Esophagus squamous epithelium (tissue), 5 donors: ENCODE results near the gene TCEA2. TPM values are rescaled to one million over a fixed set of nuclear protein-coding genes. Genes with fewer than 3 reads are reported as not detected.

ENCODE experiments used
- DNase-seq: peaks from one replicate; lab custom pipeline; 2025; lab: John Stamatoyannopoulos, UW
- H3K27ac ChIP-seq, 4 donors: fragments of 200-600 bp; sonication (generic); one replicate each; pipeline ENCODE4 v1.5.1; 2016 to 2019; ENCODE audit warnings: mild to moderate bottlenecking in 1 of 4
- H3K27me3 ChIP-seq, 4 donors: fragments of 200-600 bp; sonication (generic); 1 replicate in 3 of 4; 2 replicates in 1 of 4; pipeline versions ENCODE4 v1.5.1 to v1.6.0; 2017 to 2021; ENCODE audit warnings: antibody characterized with exemption in 1 of 4
- H3K36me3 ChIP-seq, 3 donors: fragments of 200-600 bp; sonication (generic); one replicate each; pipeline ENCODE4 v1.5.1; 2016 to 2019
- H3K4me1 ChIP-seq, 3 donors: fragments of 200-600 bp; sonication (generic); one replicate each; pipeline ENCODE4 v1.5.1; 2017 to 2019
- H3K4me3 ChIP-seq, 4 donors: fragments of 200-600 bp; sonication (generic); 1 replicate in 3 of 4; 2 replicates in 1 of 4; pipeline ENCODE4 v1.5.1; 2016 to 2019; ENCODE audit warnings: mild to moderate bottlenecking in 2 of 4, moderate library complexity in 1 of 4
- H3K9me3 ChIP-seq, 3 donors: fragments of 200-600 bp; sonication (generic); one replicate each; pipeline ENCODE4 v1.5.1; 2016 to 2019
- CTCF ChIP-seq, 6 experiments: fragments of 450-650 bp in 4 of 6; fragments of 200-600 bp in 2 of 6; sonication (generic) in 2 of 6; IDR thresholded peaks; one replicate each; pipeline ENCODE4 v1.5.1; 2016 to 2019; ENCODE audit warnings: antibody characterized with exemption in 6 of 6, mild to moderate bottlenecking in 4 of 6, moderate library complexity in 4 of 6
- POLR2A ChIP-seq, 4 donors: fragments of 450-650 bp; IDR thresholded peaks; one replicate each; pipeline ENCODE4 v1.6.1; 2017; ENCODE audit warnings: antibody characterized with exemption in 4 of 4, mild to moderate bottlenecking in 4 of 4, moderate library complexity in 3 of 4
- WGBS, 2 donors: methylation state at CpG; one replicate each; pipeline ENCODE4 v1.1.5; 2018; 5-methylcytosine and 5-hydroxymethylcytosine counted together
- intact Hi-C: fragments of 100-400 bp; cut with DNase I; formaldehyde crosslinking; loops from one replicate; pipeline ENCODE4 v1.15.0; 2022
- small RNA-seq, 4 donors: library from RNA; depleted of rRNA; stranded (forward); fragments of <200 nt; gene quantifications; one replicate each; pipeline ENCODE3, GENCODE V24; 2016
- total RNA-seq, 4 donors: library from RNA; depleted of rRNA; stranded (reverse); fragments of >200 nt; gene quantifications; one replicate each; pipeline ENCODE4 v1.1.0, GENCODE V29; 2016
- donor health status: DM: yes; HTN: yes; CAD: no.

TCEA2 gene
- total RNA-seq, 4 donors from 2014 or later, result 1.8 to 25.2 (median 8.9) TPM

- no peak for DNase-seq
- Histone ChIP-seq H3K4me1 (peaks cover 0 to 10% (median 4%) of the 10 kb centered on the region in 3 donors), H3K27me3 (peaks cover 0 to 39% (median 0%) of the 10 kb centered on the region in 4 donors), H3K27ac (no peak overlapping the region), H3K9me3 (no peaks in the 10 kb centered on the region), H3K36me3 (no peaks in the 10 kb centered on the region), H3K4me3 (no peak overlapping the region)
- TF ChIP-seq POLR2A (IDR thresholded peaks at IDR 0.05) (no peak), CTCF (IDR thresholded peaks at IDR 0.05) (no peak)
- intact Hi-C loops, result no loop called here
- 82 to 86% methylated on average over 7 of the region's 8 CpGs for WGBS, 2 donors
Measured at GRCh38 chr20:64119301-64119680, 56.3 kb downstream of the TCEA2 start.

DNA sequence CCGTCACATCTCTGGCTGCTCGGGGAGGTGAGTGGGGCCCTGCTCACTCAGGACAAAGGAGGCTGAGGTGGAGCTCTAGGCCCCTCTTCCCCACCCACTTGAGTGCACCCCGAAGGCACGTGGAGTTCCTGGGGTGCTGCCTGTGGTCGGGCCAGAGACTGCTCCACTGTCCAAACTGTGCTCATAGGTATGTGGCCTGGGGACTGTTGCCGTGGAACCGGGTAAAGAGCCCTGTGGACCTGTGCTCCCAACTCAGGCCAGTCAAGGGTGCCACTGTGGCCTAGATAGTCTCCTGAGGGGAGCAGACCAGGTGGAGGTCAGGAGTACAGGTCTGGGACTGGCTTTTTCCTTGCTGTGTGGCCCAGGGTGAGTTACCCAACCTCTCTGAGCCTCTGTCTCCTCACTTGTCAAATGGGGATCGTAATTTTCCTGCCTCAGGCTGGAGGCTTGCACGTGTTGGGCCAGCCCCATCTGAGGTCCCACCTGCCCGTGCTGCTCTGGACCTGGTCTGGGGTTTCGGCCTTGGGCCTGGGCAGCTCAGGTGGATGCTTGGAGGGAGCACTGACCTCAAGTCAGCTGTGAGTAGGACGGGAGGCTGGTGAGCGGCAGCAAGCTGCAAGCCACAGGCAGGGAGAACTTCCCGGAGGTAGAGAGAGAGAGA is 56.8 kb downstream of the TCEA2 start:
- no peak overlapping the region for H3K27ac ChIP-seq
- H3K4me1 ChIP-seq, result peaks cover 0 to 10% (median 4%) of the 10 kb centered on the region in 3 donors
- peak overlapping the region in 2 of 4 donors; percentile 21 to 49 for H3K4me3 ChIP-seq
- intact Hi-C loops, result no loop called here
- 40 to 80% methylated on average over 1 to 3 of the region's 14 CpGs for WGBS, 2 donors
- TF ChIP-seq POLR2A (IDR thresholded peaks at IDR 0.05) (no peak), CTCF (IDR thresholded peaks at IDR 0.05) (no peak)
- H3K27me3 ChIP-seq, result peaks cover 0 to 44% (median 0%) of the 10 kb centered on the region in 4 donors
- DNase-seq, result no peak
- H3K9me3 ChIP-seq, result no peaks in the 10 kb centered on the region
- no peaks in the 10 kb centered on the region for H3K36me3 ChIP-seq

DNA sequence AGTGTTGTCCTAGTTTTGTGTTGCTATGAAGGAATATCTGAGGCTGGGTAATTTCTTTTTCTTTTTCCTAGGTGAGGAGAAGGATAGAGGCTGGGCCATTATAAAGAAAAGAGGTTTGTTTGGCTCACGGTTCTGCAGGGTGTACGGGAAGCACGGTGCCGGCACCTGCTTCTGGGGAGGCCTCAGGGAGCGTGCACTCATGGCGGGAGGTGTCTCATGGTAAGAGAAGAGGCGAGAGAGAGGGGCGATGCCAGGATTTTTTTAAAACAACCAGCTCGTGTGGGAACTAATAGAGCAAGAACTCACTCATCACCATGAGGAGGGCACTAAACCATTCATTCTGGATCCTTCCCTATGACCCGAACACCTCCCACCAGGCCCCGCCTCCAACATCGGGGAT is 58.6 kb downstream of the TCEA2 start:
- no peak overlapping the region for H3K27ac ChIP-seq
- H3K4me1 ChIP-seq, result peaks cover 0 to 10% (median 4%) of the 10 kb centered on the region in 3 donors
- intact Hi-C loops, result no loop called here
- H3K36me3 ChIP-seq, result no peaks in the 10 kb centered on the region
- TF ChIP-seq CTCF (IDR thresholded peaks at IDR 0.05) (no peak), POLR2A (IDR thresholded peaks at IDR 0.05) (no peak)
- no peak for DNase-seq
- H3K27me3 ChIP-seq, result peaks cover 0 to 49% (median 0%) of the 10 kb centered on the region in 4 donors
- 69 to 85% methylated on average over 8 to 11 of the region's 12 CpGs for WGBS, 2 donors
- no peak overlapping the region for H3K4me3 ChIP-seq
- H3K9me3 ChIP-seq, result no peaks in the 10 kb centered on the region

Small RNA genes within 50 kb of the gene (small RNA-seq; reads per million reads assigned to genes)
- gene AL355803.1 (0 reads per million in 4 donors), gene MIR6813 (0 reads per million in 4 donors)

Other genes starting within 250 kb of the TCEA2 start
- gene ZBTB46, start 231.9 kb upstream of the TCEA2 start, total RNA-seq, result 1 to 10 TPM in 3 of 4 donors, under 1 TPM in 1; 0.79 to 4.2 (median 2.0) TPM
- gene ABHD16B, start 201.7 kb upstream of the TCEA2 start, total RNA-seq, result not detected
- gene TPD52L2, start 197.9 kb upstream of the TCEA2 start, total RNA-seq, result 100 to 1,000 TPM in 3 of 4 donors, 10 to 100 TPM in 1; 97.1 to 124 (median 116) TPM
- gene DNAJC5, start 168.1 kb upstream of the TCEA2 start, total RNA-seq, result 10 to 100 TPM; 58.7 to 89.5 (median 75.4) TPM
- 10 to 100 TPM; 23.1 to 38.0 (median 25.6) TPM for gene UCKL1, start 106.8 kb upstream of the TCEA2 start, total RNA-seq
- gene ZNF512B, start 93.3 kb upstream of the TCEA2 start, total RNA-seq, result 10 to 100 TPM; 10.7 to 17.6 (median 14.2) TPM
- 10 to 100 TPM in 1 of 4 donors, 1 to 10 TPM in 3; 5.1 to 15.9 (median 6.8) TPM for gene SAMD10, start 83.6 kb upstream of the TCEA2 start, total RNA-seq
- gene PRPF6, start 82.1 kb upstream of the TCEA2 start, total RNA-seq, result 10 to 100 TPM; 34.1 to 57.4 (median 45.8) TPM
- under 1 TPM in 3 of 4 donors, not detected in 1; 0.26 to 0.57 (median 0.57) TPM for gene C20orf204, start 27.0 kb upstream of the TCEA2 start, total RNA-seq
- 1 to 10 TPM; 1.3 to 4.5 (median 3.9) TPM for gene SOX18, start 13.6 kb upstream of the TCEA2 start, total RNA-seq
- gene RGS19, start 16.3 kb downstream of the TCEA2 start, total RNA-seq, result 10 to 100 TPM in 3 of 4 donors, 1 to 10 TPM in 1; 7.4 to 14.4 (median 11.0) TPM
- gene OPRL1, start 16.9 kb downstream of the TCEA2 start, total RNA-seq, result under 1 TPM in 3 of 4 donors, not detected in 1; 0.34 to 0.91 (median 0.76) TPM
- gene LKAAEAR1, start 21.2 kb downstream of the TCEA2 start, total RNA-seq, result not detected
- not detected for gene NPBWR2, start 44.4 kb downstream of the TCEA2 start, total RNA-seq
- gene MYT1, start 101.3 kb downstream of the TCEA2 start, total RNA-seq, result not detected
- gene PCMTD2, start 192.6 kb downstream of the TCEA2 start, total RNA-seq, result 10 to 100 TPM; 34.5 to 58.9 (median 47.8) TPM